Esophagus squamous epithelium (tissue), 5 donors: Measurements from ENCODE around the gene EHBP1. TPM values are rescaled to one million over a fixed set of nuclear protein-coding genes. Genes with fewer than 3 reads are reported as not detected.

Source experiments
- DNase-seq: peaks from one replicate; lab custom pipeline; 2025; lab: John Stamatoyannopoulos, UW
- H3K27ac ChIP-seq, 4 donors: fragments of 200-600 bp; sonication (generic); one replicate each; pipeline ENCODE4 v1.5.1; 2016 to 2019; ENCODE audit warnings: mild to moderate bottlenecking in 1 of 4
- H3K27me3 ChIP-seq, 4 donors: fragments of 200-600 bp; sonication (generic); 1 replicate in 3 of 4; 2 replicates in 1 of 4; pipeline versions ENCODE4 v1.5.1 to v1.6.0; 2017 to 2021; ENCODE audit warnings: antibody characterized with exemption in 1 of 4
- H3K36me3 ChIP-seq, 3 donors: fragments of 200-600 bp; sonication (generic); one replicate each; pipeline ENCODE4 v1.5.1; 2016 to 2019
- H3K4me1 ChIP-seq, 3 donors: fragments of 200-600 bp; sonication (generic); one replicate each; pipeline ENCODE4 v1.5.1; 2017 to 2019
- H3K4me3 ChIP-seq, 4 donors: fragments of 200-600 bp; sonication (generic); 1 replicate in 3 of 4; 2 replicates in 1 of 4; pipeline ENCODE4 v1.5.1; 2016 to 2019; ENCODE audit warnings: mild to moderate bottlenecking in 2 of 4, moderate library complexity in 1 of 4
- H3K9me3 ChIP-seq, 3 donors: fragments of 200-600 bp; sonication (generic); one replicate each; pipeline ENCODE4 v1.5.1; 2016 to 2019
- POLR2A ChIP-seq, 4 donors: fragments of 450-650 bp; IDR thresholded peaks; one replicate each; pipeline ENCODE4 v1.6.1; 2017; ENCODE audit warnings: antibody characterized with exemption in 4 of 4, mild to moderate bottlenecking in 4 of 4, moderate library complexity in 3 of 4
- WGBS, 2 donors: methylation state at CpG; one replicate each; pipeline ENCODE4 v1.1.5; 2018; 5-methylcytosine and 5-hydroxymethylcytosine counted together
- intact Hi-C: fragments of 100-400 bp; cut with DNase I; formaldehyde crosslinking; loops from one replicate; pipeline ENCODE4 v1.15.0; 2022
- total RNA-seq, 4 donors: library from RNA; depleted of rRNA; stranded (reverse); fragments of >200 nt; gene quantifications; one replicate each; pipeline ENCODE4 v1.1.0, GENCODE V29; 2016
- TF ChIP-seq, protein P1 (sequence below), 6 experiments: fragments of 450-650 bp in 4 of 6; fragments of 200-600 bp in 2 of 6; sonication (generic) in 2 of 6; IDR thresholded peaks; one replicate each; pipeline ENCODE4 v1.5.1; 2016 to 2019; ENCODE audit warnings: antibody characterized with exemption in 6 of 6, mild to moderate bottlenecking in 4 of 6, moderate library complexity in 4 of 6
- donor health status: DM: yes; HTN: yes; CAD: no.

The EHBP1 gene
- total RNA-seq, 4 donors from 2014 or later: 59.6 to 111 (median 77.9) TPM

DNA sequence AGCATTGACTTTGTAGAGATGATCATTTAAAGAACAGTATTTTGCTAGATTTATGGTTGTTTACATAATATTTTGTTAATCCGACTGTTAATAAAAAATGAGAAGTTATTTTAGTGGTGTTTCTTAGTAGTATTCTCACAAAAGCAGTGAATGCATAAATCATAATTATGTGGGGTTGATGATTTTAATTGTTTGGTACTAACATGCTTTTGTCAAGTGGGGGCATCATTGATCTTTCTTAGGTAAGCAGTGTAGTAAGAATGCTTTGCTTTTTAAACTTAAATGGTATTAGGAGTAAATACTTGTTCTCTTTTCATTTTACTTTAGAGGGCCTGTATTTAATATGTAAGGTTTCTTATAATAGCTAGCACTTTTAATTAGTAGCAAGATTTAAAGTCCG is 235.9 kb downstream of the EHBP1 start:
- intact Hi-C loops: no loop called here
- 81 to 88% methylated on average over 2 of the region's 2 CpGs for WGBS, 2 donors
- TF ChIP-seq POLR2A (IDR thresholded peaks at IDR 0.05): no peak
- TF ChIP-seq, protein P1, sequence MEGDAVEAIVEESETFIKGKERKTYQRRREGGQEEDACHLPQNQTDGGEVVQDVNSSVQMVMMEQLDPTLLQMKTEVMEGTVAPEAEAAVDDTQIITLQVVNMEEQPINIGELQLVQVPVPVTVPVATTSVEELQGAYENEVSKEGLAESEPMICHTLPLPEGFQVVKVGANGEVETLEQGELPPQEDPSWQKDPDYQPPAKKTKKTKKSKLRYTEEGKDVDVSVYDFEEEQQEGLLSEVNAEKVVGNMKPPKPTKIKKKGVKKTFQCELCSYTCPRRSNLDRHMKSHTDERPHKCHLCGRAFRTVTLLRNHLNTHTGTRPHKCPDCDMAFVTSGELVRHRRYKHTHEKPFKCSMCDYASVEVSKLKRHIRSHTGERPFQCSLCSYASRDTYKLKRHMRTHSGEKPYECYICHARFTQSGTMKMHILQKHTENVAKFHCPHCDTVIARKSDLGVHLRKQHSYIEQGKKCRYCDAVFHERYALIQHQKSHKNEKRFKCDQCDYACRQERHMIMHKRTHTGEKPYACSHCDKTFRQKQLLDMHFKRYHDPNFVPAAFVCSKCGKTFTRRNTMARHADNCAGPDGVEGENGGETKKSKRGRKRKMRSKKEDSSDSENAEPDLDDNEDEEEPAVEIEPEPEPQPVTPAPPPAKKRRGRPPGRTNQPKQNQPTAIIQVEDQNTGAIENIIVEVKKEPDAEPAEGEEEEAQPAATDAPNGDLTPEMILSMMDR (IDR thresholded peaks at IDR 0.05): no peak

DNA sequence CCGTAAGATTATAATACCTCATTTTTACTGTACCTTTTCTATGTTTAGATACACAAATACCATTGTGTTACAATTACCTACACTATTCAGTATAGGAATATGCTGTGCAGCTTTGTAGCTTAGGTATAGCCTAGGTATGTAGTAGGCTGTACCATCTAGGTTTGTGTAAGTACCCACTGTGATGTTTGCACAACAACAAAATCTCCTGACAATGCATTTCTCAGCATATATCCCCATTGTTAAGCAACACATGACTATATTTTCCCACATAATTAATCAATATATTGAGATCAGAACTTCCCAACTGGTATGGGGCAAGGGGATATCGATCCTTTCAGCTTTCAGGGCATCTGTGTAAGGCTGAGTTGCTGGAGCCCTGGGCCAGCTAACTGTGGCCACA is 238.8 kb downstream of the EHBP1 start:
- no peak overlapping the region for H3K4me3 ChIP-seq
- WGBS, 2 donors: 92 to 98% methylated on average over 2 of the region's 2 CpGs

More for the DNA sequence above, 235.9 kb downstream of the EHBP1 start:
- Histone ChIP-seq H3K36me3 (peaks cover 0 to 30% (median 5%) of the 10 kb centered on the region in 3 donors), H3K27ac (no peak overlapping the region), H3K9me3 (no peaks in the 10 kb centered on the region), H3K27me3 (no peaks in the 10 kb centered on the region), H3K4me3 (no peak overlapping the region), H3K4me1 (peaks cover 0 to 2% (median 0%) of the 10 kb centered on the region in 3 donors)
- DNase-seq: no peak

DNA sequence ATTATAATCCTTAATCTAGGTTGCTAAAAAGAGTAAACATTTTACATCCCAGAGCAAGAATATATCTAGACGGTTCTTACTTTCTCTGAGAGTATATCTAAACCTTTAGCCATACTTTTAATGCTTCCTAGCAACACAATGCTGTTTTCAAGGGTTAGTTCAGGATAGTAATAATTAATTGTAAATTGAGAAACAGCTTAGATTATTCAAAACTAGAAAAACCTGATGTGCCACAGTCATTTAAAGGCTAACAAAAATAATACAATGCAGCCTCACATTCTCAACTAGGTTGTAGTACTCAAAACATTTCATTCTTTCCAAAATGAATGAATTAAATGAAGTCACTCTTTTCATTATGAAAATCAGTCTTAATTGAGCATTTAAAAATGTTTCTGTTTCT is 241.9 kb downstream of the EHBP1 start:
- no peaks in the 10 kb centered on the region for H3K27me3 ChIP-seq
- H3K4me3 ChIP-seq: no peak overlapping the region
- 33 to 45% methylated on average over 1 of the region's 1 CpG for WGBS, 2 donors
- intact Hi-C loops: no loop called here
- DNase-seq: no peak
- TF ChIP-seq, protein P1 (IDR thresholded peaks at IDR 0.05): no peak
- no peak for TF ChIP-seq POLR2A (IDR thresholded peaks at IDR 0.05)
- no peaks in the 10 kb centered on the region for H3K9me3 ChIP-seq
- H3K36me3 ChIP-seq: peaks cover 0 to 59% (median 5%) of the 10 kb centered on the region in 3 donors
- H3K27ac ChIP-seq: peak overlapping the region in 3 of 4 donors; percentile 15 to 42 (median 35)
- peaks cover 0 to 16% (median 0%) of the 10 kb centered on the region in 3 donors for H3K4me1 ChIP-seq

More for the DNA sequence above, 238.8 kb downstream of the EHBP1 start:
- Histone ChIP-seq H3K27ac (no peak overlapping the region), H3K36me3 (peaks cover 0 to 43% (median 5%) of the 10 kb centered on the region in 3 donors), H3K9me3 (no peaks in the 10 kb centered on the region), H3K4me1 (peaks cover 0 to 16% (median 0%) of the 10 kb centered on the region in 3 donors), H3K27me3 (no peaks in the 10 kb centered on the region)
- DNase-seq: no peak
- intact Hi-C loops: no loop called here
- TF ChIP-seq, protein P1 (IDR thresholded peaks at IDR 0.05): no peak
- no peak for TF ChIP-seq POLR2A (IDR thresholded peaks at IDR 0.05)

DNA sequence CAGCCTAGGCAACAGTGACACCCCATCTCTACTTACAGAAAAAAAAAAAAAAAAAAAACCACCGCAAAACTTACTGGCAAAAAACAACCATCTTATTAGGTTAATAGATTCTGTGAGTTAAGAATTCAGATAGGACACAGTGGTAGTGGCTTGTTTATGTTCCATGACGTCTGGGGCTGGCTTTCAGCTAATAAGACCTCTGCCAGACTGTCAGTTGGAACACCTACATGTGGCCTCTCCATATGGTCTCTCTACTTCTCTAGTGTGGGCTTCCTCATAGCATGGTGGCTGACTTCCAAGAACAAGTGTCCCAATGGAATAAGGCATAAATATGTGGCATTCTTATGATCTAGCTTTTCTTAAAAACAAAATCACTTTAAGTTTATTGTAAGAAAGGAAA is 251.1 kb downstream of the EHBP1 start:
- H3K36me3 ChIP-seq: peaks cover 0 to 73% (median 8%) of the 10 kb centered on the region in 3 donors
- H3K27ac ChIP-seq: no peak overlapping the region
- intact Hi-C loops: no loop called here
- H3K9me3 ChIP-seq: no peaks in the 10 kb centered on the region
- H3K4me3 ChIP-seq: no peak overlapping the region
- no peaks in the 10 kb centered on the region for H3K27me3 ChIP-seq
- no peak for DNase-seq
- no peaks in the 10 kb centered on the region for H3K4me1 ChIP-seq
- WGBS, 2 donors: 85 to 89% methylated on average over 2 of the region's 2 CpGs
- TF ChIP-seq, protein P1 (IDR thresholded peaks at IDR 0.05): no peak
- TF ChIP-seq POLR2A (IDR thresholded peaks at IDR 0.05): no peak

DNA sequence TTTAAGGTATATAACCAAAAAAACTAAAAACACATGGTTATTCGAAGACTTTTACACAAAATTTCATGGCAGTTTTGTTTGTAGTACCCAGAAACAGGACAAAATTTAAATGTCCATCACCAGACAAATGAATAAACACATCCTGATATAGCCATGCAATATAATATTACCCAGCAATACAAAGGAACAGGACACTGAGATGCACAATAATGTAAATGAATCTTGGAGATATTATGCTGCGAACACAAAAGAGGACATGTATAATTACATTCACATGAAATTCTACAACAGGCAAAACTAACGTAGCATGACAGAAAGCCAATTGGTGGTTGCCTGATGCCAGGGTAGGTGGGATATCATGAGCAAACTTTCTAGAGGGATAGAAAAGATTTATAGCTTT is 252.7 kb downstream of the EHBP1 start:
- Histone ChIP-seq H3K36me3 (peaks cover 0 to 77% (median 14%) of the 10 kb centered on the region in 3 donors), H3K9me3 (no peaks in the 10 kb centered on the region), H3K27ac (no peak overlapping the region), H3K4me1 (no peaks in the 10 kb centered on the region), H3K4me3 (no peak overlapping the region), H3K27me3 (no peaks in the 10 kb centered on the region)
- TF ChIP-seq POLR2A (IDR thresholded peaks at IDR 0.05): no peak
- TF ChIP-seq, protein P1 (IDR thresholded peaks at IDR 0.05): no peak
- WGBS, 2 donors: 91 to 97% methylated on average over 3 of the region's 3 CpGs
- intact Hi-C loops: no loop called here
- no peak for DNase-seq
